ENCODE results near the gene SCG3. TPM values are rescaled to one million over a fixed set of nuclear protein-coding genes. Genes with fewer than 3 reads are reported as not detected.

The SCG3 gene
- total RNA-seq, 1 donor from 2014 or later: 1.5 TPM

DNA sequence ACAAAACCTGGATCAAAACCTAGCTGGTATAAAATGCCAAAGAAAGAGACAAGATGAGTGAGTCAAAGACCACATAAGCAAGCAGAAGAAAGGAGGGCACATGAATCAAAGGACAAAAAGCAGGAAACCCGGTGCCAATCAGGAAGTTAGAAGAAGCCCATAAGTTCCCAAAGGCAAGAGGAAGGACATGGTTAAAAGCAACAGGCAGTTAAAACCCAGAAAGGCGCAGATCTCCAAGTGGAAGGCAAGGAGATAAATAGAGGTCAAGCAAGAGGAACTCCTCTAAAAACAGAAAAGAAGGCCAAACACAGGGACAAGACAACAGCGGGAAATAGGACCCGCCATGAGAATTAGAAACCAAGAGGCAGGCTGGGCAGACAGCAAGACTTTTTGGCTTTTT is 74.5 kb downstream of the SCG3 start:
- no peak for DNase-seq (ENCODE audit: extremely low spot score in 2 of 2)
- H3K9me3 ChIP-seq: no peaks in the 10 kb centered on the region
- peaks cover 13% of the 10 kb centered on the region for H3K4me1 ChIP-seq
- H3K36me3 ChIP-seq: no peaks in the 10 kb centered on the region
- H3K27ac ChIP-seq: no peak overlapping the region
- intact Hi-C loops (cut with DNase I): no loop called here
- no peaks in the 10 kb centered on the region for H3K27me3 ChIP-seq
- TF ChIP-seq, protein P1, sequence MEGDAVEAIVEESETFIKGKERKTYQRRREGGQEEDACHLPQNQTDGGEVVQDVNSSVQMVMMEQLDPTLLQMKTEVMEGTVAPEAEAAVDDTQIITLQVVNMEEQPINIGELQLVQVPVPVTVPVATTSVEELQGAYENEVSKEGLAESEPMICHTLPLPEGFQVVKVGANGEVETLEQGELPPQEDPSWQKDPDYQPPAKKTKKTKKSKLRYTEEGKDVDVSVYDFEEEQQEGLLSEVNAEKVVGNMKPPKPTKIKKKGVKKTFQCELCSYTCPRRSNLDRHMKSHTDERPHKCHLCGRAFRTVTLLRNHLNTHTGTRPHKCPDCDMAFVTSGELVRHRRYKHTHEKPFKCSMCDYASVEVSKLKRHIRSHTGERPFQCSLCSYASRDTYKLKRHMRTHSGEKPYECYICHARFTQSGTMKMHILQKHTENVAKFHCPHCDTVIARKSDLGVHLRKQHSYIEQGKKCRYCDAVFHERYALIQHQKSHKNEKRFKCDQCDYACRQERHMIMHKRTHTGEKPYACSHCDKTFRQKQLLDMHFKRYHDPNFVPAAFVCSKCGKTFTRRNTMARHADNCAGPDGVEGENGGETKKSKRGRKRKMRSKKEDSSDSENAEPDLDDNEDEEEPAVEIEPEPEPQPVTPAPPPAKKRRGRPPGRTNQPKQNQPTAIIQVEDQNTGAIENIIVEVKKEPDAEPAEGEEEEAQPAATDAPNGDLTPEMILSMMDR (IDR thresholded peaks at IDR 0.05): no peak
- TF ChIP-seq POLR2A (IDR thresholded peaks at IDR 0.05) (no peak), POLR2AphosphoS5 (IDR thresholded peaks at IDR 0.05; ENCODE audit: insufficient read depth in 1 of 2, low read depth in 1 of 2) (no peak)
- H3K4me3 ChIP-seq: no peak overlapping the region

DNA sequence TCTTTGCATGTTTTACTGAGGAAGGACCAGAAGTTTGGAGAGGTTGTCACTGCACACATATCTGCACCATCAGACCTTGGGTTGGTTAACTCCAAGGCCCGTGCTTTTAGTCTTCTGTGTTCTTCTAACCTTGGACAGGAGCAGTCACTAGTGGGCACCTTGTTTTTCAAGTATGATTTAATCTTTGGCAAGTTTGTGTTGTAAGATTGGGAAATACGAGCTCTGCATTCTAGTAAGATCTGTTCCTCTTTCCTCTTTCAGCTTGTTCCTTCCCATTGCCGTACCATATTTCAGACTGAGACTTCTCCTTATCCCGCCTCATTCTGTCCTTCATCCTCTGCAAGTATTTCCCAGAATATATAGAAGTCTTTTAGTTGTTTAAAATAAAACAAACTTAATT is 75.2 kb downstream of the SCG3 start:
- Histone ChIP-seq H3K27ac (no peak overlapping the region), H3K4me3 (no peak overlapping the region), H3K9me3 (no peaks in the 10 kb centered on the region), H3K4me1 (peaks cover 9% of the 10 kb centered on the region), H3K27me3 (no peaks in the 10 kb centered on the region), H3K36me3 (no peaks in the 10 kb centered on the region)
- intact Hi-C loops (cut with DNase I): no loop called here
- no peak for DNase-seq (ENCODE audit: extremely low spot score in 2 of 2)
- TF ChIP-seq, protein P1 (IDR thresholded peaks at IDR 0.05): no peak
- TF ChIP-seq POLR2A (IDR thresholded peaks at IDR 0.05): no peak
- no peak for TF ChIP-seq POLR2AphosphoS5 (IDR thresholded peaks at IDR 0.05; ENCODE audit: insufficient read depth in 1 of 2, low read depth in 1 of 2)

DNA sequence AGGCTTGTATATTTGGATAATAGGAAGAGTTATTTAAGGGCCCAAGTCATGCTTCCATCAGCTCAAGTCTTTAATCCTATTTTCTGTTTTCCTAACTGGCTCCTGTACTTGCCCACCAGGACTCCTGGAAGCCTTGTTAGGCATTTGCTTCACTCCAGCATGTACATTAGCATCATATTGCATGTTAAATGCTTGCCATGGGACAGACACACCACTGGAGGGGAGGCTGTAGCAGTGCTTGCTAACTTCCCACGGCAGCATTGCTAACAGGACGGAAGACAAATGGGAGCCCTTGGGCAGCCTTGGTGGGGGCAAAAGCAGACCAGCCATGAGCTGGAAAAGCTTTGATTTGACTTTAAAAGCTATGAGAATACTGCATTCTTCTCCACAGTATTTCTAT is 76.1 kb downstream of the SCG3 start:
- Histone ChIP-seq H3K36me3 (no peaks in the 10 kb centered on the region), H3K27ac (no peak overlapping the region), H3K4me3 (no peak overlapping the region), H3K4me1 (peaks cover 4% of the 10 kb centered on the region), H3K9me3 (no peaks in the 10 kb centered on the region), H3K27me3 (no peaks in the 10 kb centered on the region)
- peak in 1 of 2 donors; percentile 22 for DNase-seq (ENCODE audit: extremely low spot score in 2 of 2)
- TF ChIP-seq POLR2AphosphoS5 (IDR thresholded peaks at IDR 0.05; ENCODE audit: insufficient read depth in 1 of 2, low read depth in 1 of 2) (no peak), POLR2A (IDR thresholded peaks at IDR 0.05) (no peak)
- TF ChIP-seq, protein P1 (IDR thresholded peaks at IDR 0.05): no peak
- intact Hi-C loops (cut with DNase I): no loop called here

DNA sequence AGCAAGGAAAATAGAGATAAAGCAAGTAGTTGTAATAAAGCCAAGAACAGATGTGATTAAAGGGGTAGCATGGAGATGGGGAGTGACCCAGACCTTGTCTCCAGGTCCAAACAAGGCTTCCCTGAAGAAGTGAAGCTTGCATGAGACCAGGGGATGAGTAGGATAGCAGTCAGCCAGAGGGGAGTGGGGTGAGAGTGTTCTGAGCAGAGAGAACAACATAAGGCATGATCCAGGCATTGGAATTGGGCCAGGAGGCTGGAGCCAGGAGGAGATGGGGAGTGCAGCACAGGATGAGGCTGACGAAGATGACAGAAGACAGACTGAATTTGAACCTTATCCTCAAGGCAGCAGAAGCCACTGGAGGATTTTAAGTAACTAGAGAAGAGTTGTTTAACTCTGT is 77.3 kb downstream of the SCG3 start:
- Histone ChIP-seq H3K9me3 (no peaks in the 10 kb centered on the region), H3K4me3 (no peak overlapping the region), H3K36me3 (no peaks in the 10 kb centered on the region), H3K27me3 (no peaks in the 10 kb centered on the region), H3K27ac (peak overlapping the region; percentile 45), H3K4me1 (no peaks in the 10 kb centered on the region)
- intact Hi-C loops (cut with DNase I): no loop called here
- TF ChIP-seq POLR2AphosphoS5 (IDR thresholded peaks at IDR 0.05; ENCODE audit: insufficient read depth in 1 of 2, low read depth in 1 of 2) (no peak), POLR2A (IDR thresholded peaks at IDR 0.05) (no peak)
- TF ChIP-seq, protein P1 (IDR thresholded peaks at IDR 0.05): no peak
- no peak for DNase-seq (ENCODE audit: extremely low spot score in 2 of 2)

DNA sequence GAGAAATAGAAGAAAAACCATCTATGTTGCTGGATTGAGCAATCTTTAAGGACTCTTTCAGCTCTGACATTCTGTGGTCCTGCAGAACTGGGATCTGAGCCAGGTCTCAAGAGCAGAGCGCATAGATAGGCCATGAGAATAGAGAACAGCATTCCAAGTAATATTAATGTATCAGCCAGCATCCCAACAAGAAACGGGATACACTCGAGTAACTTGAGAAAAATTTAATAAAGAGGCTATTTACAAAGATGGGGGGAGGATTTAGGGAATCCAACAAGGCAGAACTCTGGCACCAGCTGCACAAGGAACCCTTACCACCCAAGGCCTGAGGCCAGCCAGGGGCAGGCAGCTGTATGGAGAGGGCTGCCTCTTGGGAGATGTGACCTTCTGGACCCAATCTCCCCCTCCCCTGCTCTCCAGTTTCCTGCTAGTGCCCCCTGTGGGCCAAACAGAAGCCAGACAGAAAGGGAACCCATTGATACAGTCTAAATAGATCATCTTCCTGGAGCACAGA is 78.3 kb downstream of the SCG3 start:
- Histone ChIP-seq H3K27me3 (no peaks in the 10 kb centered on the region), H3K27ac (peak overlapping the region; percentile 4), H3K4me3 (no peak overlapping the region), H3K9me3 (no peaks in the 10 kb centered on the region), H3K36me3 (no peaks in the 10 kb centered on the region), H3K4me1 (no peaks in the 10 kb centered on the region)
- intact Hi-C loops (cut with DNase I): no loop called here
- DNase-seq (ENCODE audit: extremely low spot score in 2 of 2): no peak
- TF ChIP-seq, protein P1 (IDR thresholded peaks at IDR 0.05): no peak
- no peak for TF ChIP-seq POLR2A (IDR thresholded peaks at IDR 0.05)
- peak in 1 of 2 donors; percentile 11 for TF ChIP-seq POLR2AphosphoS5 (IDR thresholded peaks at IDR 0.05; ENCODE audit: insufficient read depth in 1 of 2, low read depth in 1 of 2)

Data from vagina (tissue), 2 donors.